Forelimb muscle (tissue), 1 donor: ENCODE measurements around the gene OR1C1. TPM values are rescaled to one million over a fixed set of nuclear protein-coding genes. Genes with fewer than 3 reads are reported as not detected.
"Not testable (repeated sequence)": the region's sequence is repeated elsewhere in the genome, so short reads cannot be mapped to it uniquely, and the experiment has no call there.

Source experiments
- DNase-seq: peaks from one replicate; pipeline ENCODE4 v3.0.0-alpha.2; 2013; ENCODE audit warnings: low read depth
- polyA plus RNA-seq: library from polyadenylated mRNA; unstranded; fragments of 120-200 nt; gene quantifications from one replicate; pipeline ENCODE4 v1.2.1, GENCODE V29; 2013; ENCODE audit not compliant: insufficient read length

The OR1C1 gene
- polyA plus RNA-seq, result not detected

- no peak for DNase-seq
These were observed at the start of gene OR1C1 for GRCh38 chr1:247760456-247760855. TSS of gene OR1C1 (minus strand) at chr1:247760556. CDS start at chr1:247758406, 2,150 bp downstream.

GRCh38 chr1:247797518-247797917, 37.2 kb upstream of the OR1C1 start:
- DNase-seq, result no peak

GRCh38 chr1:247769603-247770002, 9.2 kb upstream of the OR1C1 start:
- DNase-seq, result no peak

GRCh38 chr1:247754311-247754710, 6.0 kb downstream of the OR1C1 start:
- DNase-seq, result not testable (repeated sequence)

GRCh38 chr1:247749870-247750269, 10.5 kb downstream of the OR1C1 start:
- no peak for DNase-seq

- DNase-seq, result no peak
These were observed 12.3 kb downstream of the OR1C1 start, which contains the start of gene OR14A2 for GRCh38 chr1:247748041-247748440. TSS of gene OR14A2 (minus strand) at chr1:247748141.

GRCh38 chr1:247747616-247748015, 12.7 kb downstream of the OR1C1 start:
- no peak for DNase-seq

GRCh38 chr1:247746391-247746935, 13.9 kb downstream of the OR1C1 start:
- DNase-seq, result no peak

GRCh38 chr1:247742215-247742760, 18.1 kb downstream of the OR1C1 start:
- not testable (repeated sequence) for DNase-seq

- no peak for DNase-seq
These were observed 18.6 kb downstream of the OR1C1 start for GRCh38 chr1:247741756-247742155.

- DNase-seq, result no peak
These were observed 19.6 kb downstream of the OR1C1 start for GRCh38 chr1:247740721-247741120.

- no peak for DNase-seq
These were observed 22.0 kb downstream of the OR1C1 start, which contains the start of gene OR14K1 for GRCh38 chr1:247738315-247738714. TSS of gene OR14K1 (plus strand) at chr1:247738615. CDS start at chr1:247738615, 0 bp downstream.

- DNase-seq, result no peak
These were observed 39.1 kb downstream of the OR1C1 start for GRCh38 chr1:247721222-247721621.

GRCh38 chr1:247716546-247716945, 43.8 kb downstream of the OR1C1 start, which contains the start of gene OR6F1:
TSS of gene OR6F1 (minus strand) at chr1:247716646. CDS start at chr1:247712755, 3,891 bp downstream.
- DNase-seq, result no peak

GRCh38 chr1:247713753-247714152, 46.6 kb downstream of the OR1C1 start:
- no peak for DNase-seq

GRCh38 chr1:247710681-247711080, 49.7 kb downstream of the OR1C1 start:
- DNase-seq, result not testable (repeated sequence)

Other genes with a start within 250 kb of the OR1C1 start
- gene OR2C3, start 224.1 kb downstream of the OR1C1 start, polyA plus RNA-seq, result not detected
- gene GCSAML, start 211.4 kb downstream of the OR1C1 start, polyA plus RNA-seq, result 0.11 TPM
- not detected for gene OR2G2, start 172.2 kb downstream of the OR1C1 start, polyA plus RNA-seq
- gene OR2G3, start 155.0 kb downstream of the OR1C1 start, polyA plus RNA-seq, result not detected
- gene OR13G1, start 80.8 kb downstream of the OR1C1 start, polyA plus RNA-seq, result not detected
- gene OR6F1, start 43.9 kb downstream of the OR1C1 start, polyA plus RNA-seq, result not detected
- not detected for gene OR14K1, start 21.9 kb downstream of the OR1C1 start, polyA plus RNA-seq
- gene OR14A2, start 12.4 kb downstream of the OR1C1 start, polyA plus RNA-seq, result not detected
- gene OR14A16, start 63.6 kb upstream of the OR1C1 start, polyA plus RNA-seq, result not detected
- gene OR11L1, start 81.3 kb upstream of the OR1C1 start, polyA plus RNA-seq, result not detected
- gene TRIM58, start 96.6 kb upstream of the OR1C1 start, polyA plus RNA-seq, result 3.1 TPM
- gene OR2W3, start 135.0 kb upstream of the OR1C1 start, polyA plus RNA-seq, result 0.49 TPM
- gene OR2T8, start 159.7 kb upstream of the OR1C1 start, polyA plus RNA-seq, result not detected
- gene OR2AJ1, start 164.3 kb upstream of the OR1C1 start, polyA plus RNA-seq, result not detected
- gene OR2L8, start 188.3 kb upstream of the OR1C1 start, polyA plus RNA-seq, result not detected
- not detected for gene OR2AK2, start 204.7 kb upstream of the OR1C1 start, polyA plus RNA-seq